Measurements from ENCODE around the gene CDK13.

The CDK13 gene

GRCh38 chr7:39949971-39950472, at the start of gene CDK13:
TSS of gene CDK13 (plus strand) at chr7:39950256. CDS start at chr7:39950642, 386 bp downstream.
- H3K4me3 ChIP-seq (ENCODE audit: low read depth, low read length) = peak within 1 kb of the TSS; percentile 92
- no peak for DNase-seq (ENCODE audit: low read depth, low spot score)
- ChIA-PET POLR2A (no interaction called here), CTCF (interaction anchor here (1.0 to 4.2 kb wide), 2 partner anchors 100 to 102 kb away, joined by 4 to 21 read pairs; no protein-coding TSS in a partner anchor)
- TF ChIP-seq, protein P1, sequence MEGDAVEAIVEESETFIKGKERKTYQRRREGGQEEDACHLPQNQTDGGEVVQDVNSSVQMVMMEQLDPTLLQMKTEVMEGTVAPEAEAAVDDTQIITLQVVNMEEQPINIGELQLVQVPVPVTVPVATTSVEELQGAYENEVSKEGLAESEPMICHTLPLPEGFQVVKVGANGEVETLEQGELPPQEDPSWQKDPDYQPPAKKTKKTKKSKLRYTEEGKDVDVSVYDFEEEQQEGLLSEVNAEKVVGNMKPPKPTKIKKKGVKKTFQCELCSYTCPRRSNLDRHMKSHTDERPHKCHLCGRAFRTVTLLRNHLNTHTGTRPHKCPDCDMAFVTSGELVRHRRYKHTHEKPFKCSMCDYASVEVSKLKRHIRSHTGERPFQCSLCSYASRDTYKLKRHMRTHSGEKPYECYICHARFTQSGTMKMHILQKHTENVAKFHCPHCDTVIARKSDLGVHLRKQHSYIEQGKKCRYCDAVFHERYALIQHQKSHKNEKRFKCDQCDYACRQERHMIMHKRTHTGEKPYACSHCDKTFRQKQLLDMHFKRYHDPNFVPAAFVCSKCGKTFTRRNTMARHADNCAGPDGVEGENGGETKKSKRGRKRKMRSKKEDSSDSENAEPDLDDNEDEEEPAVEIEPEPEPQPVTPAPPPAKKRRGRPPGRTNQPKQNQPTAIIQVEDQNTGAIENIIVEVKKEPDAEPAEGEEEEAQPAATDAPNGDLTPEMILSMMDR (IDR thresholded peaks at IDR 0.05; ENCODE audit: insufficient read depth, low read length, missing control alignments) = no peak

- POLR2A ChIA-PET = no interaction called here
- TF ChIP-seq, protein P1 (IDR thresholded peaks at IDR 0.05; ENCODE audit: insufficient read depth, low read length, missing control alignments) = no peak
- DNase-seq (ENCODE audit: low read depth, low spot score) = no peak
Observed at GRCh38 chr7:39904077-39904486, 46.0 kb upstream of the CDK13 start.

GRCh38 chr7:39908141-39908540, 41.9 kb upstream of the CDK13 start:
- CTCF ChIA-PET = no interaction called here
- TF ChIP-seq, protein P1 (IDR thresholded peaks at IDR 0.05; ENCODE audit: insufficient read depth, low read length, missing control alignments) = no peak
- DNase-seq (ENCODE audit: low read depth, low spot score) = no peak
- H3K4me3 ChIP-seq (ENCODE audit: low read depth, low read length) = no peak overlapping the region
- POLR2A ChIA-PET = no interaction called here

More at GRCh38 chr7:39904077-39904486, 46.0 kb upstream of the CDK13 start:
- no peak overlapping the region for H3K4me3 ChIP-seq (ENCODE audit: low read depth, low read length)
- CTCF ChIA-PET = interaction anchor here (1.0 to 1.1 kb wide), 2 partner anchors 9 to 147 kb away, joined by 3 to 4 read pairs; no protein-coding TSS in a partner anchor

GRCh38 chr7:39908973-39909372, 41.1 kb upstream of the CDK13 start:
- TF ChIP-seq, protein P1 (IDR thresholded peaks at IDR 0.05; ENCODE audit: insufficient read depth, low read length, missing control alignments) = no peak
- POLR2A ChIA-PET = no interaction called here
- CTCF ChIA-PET = interaction anchor here (0.8 to 3.1 kb wide), 3 partner anchors 11 to 143 kb away, joined by 3 to 26 read pairs (median 5); no protein-coding TSS in a partner anchor

DNA sequence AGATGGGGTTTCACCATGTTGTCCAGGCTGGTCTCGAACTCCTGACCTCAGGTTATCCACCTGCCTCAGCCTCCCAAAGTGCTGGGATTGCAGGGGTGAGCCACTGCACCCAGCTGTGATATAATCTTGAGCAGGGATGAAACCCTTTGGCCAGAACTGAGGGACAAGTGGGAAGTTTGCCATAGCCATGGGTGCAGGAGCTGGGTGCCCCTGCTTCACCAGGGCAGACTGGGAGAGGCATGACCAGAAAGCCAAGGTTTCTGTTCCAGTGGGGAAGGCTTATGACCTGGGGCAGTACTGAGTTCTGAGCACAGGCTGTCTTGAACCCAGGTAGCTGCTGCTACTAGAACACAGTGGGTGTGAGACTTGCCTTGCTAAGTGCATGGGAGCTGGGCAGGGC, 40.5 kb upstream of the CDK13 start:
- TF ChIP-seq, protein P1 (IDR thresholded peaks at IDR 0.05; ENCODE audit: insufficient read depth, low read length, missing control alignments) = no peak
- CTCF ChIA-PET = interaction anchor here (0.8 to 3.1 kb wide), 3 partner anchors 10 to 143 kb away, joined by 3 to 26 read pairs (median 5); no protein-coding TSS in a partner anchor
- H3K4me3 ChIP-seq (ENCODE audit: low read depth, low read length) = no peak overlapping the region
- DNase-seq (ENCODE audit: low read depth, low spot score) = no peak
- POLR2A ChIA-PET = no interaction called here

More at GRCh38 chr7:39908973-39909372, 41.1 kb upstream of the CDK13 start:
- DNase-seq (ENCODE audit: low read depth, low spot score) = no peak
- no peak overlapping the region for H3K4me3 ChIP-seq (ENCODE audit: low read depth, low read length)

DNA sequence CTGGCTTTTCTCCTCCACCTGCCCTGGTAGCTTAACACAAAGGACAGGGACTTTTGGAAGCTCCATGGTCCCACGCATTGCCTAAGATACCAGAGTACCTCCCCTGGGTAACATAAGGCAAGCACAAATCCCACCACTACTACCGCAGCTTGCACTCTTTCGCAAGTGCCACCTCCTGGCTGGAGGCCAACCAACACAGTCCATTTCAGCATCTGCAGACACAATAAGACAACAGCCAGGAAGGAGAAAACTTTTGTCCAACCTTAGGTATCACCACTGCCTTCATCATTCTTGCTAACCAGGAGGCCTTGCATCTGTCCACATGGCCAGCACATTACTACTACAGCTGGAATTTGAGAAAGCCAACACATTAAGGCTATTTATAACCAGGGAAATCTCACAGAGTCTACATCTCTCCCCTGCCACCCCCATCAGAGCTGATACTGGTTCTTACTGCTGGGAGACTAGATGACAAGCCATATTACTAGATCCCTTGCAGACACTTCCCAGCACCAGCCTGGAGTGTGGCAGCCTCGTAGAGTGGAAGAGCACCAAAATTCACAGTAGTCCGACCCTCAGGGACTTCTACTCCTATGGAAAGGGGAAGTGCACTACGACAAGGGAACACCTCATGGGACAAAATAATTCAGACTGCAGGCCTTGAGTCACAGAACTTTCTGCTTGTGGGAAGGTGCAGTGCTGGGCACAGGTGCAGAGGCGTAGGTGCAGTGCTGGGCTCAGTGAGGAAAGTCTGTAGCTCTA, 39.8 kb upstream of the CDK13 start:
- ChIA-PET CTCF (interaction anchor here (0.8 to 3.1 kb wide), 6 partner anchors 8 to 142 kb away, joined by 3 to 26 read pairs (median 4); no protein-coding TSS in a partner anchor), POLR2A (no interaction called here)
- DNase-seq (ENCODE audit: low read depth, low spot score) = peak; percentile 26
- TF ChIP-seq, protein P1 (IDR thresholded peaks at IDR 0.05; ENCODE audit: insufficient read depth, low read length, missing control alignments) = no peak
- no peak overlapping the region for H3K4me3 ChIP-seq (ENCODE audit: low read depth, low read length)
